Endodermal cell (in vitro differentiated cells): ENCODE measurements around the gene INPPL1. TPM values are rescaled to one million over a fixed set of nuclear protein-coding genes. Genes with fewer than 3 reads are reported as not detected.

Experiments used
- DNase-seq: peaks from one replicate; pipeline ENCODE4 v3.0.0-alpha.2; 2017
- H3K27ac ChIP-seq: 2 replicates; pipeline ENCODE4 v1.5.1; 2013; ENCODE audit warnings: mild to moderate bottlenecking, low read depth, low read length, moderate library complexity
- H3K27me3 ChIP-seq: 2 replicates; pipeline ENCODE4 v1.6.1; 2013; ENCODE audit warnings: mild to moderate bottlenecking, low read length, moderate library complexity; ENCODE audit not compliant: insufficient read depth, control insufficient read depth, poor library complexity, severe bottlenecking
- H3K36me3 ChIP-seq: 2 replicates; pipeline ENCODE4 v1.7.0; 2013; ENCODE audit warnings: mild to moderate bottlenecking, low read length, moderate library complexity; ENCODE audit not compliant: control insufficient read depth, insufficient read depth
- H3K4me1 ChIP-seq: one replicate; pipeline ENCODE4 v1.7.0; 2013; ENCODE audit warnings: low read length; ENCODE audit not compliant: control insufficient read depth, insufficient read depth
- H3K4me3 ChIP-seq: 2 replicates; pipeline ENCODE4 v1.5.1; 2013; ENCODE audit warnings: mild to moderate bottlenecking, low read length, moderate library complexity
- H3K9ac ChIP-seq: 2 replicates; pipeline ENCODE4 v1.6.1; 2013; ENCODE audit warnings: mild to moderate bottlenecking, low read length, moderate library complexity; ENCODE audit not compliant: poor library complexity, severe bottlenecking; ENCODE audit errors: extremely low read depth
- H3K9me3 ChIP-seq: 2 replicates; pipeline ENCODE4 v1.6.1; 2013; ENCODE audit warnings: mild to moderate bottlenecking, low read length, moderate library complexity; ENCODE audit not compliant: control insufficient read depth
- H3K27ac Mint-ChIP-seq: 2 replicates; pipeline ENCODE4 v1.8.0; 2020; ENCODE audit warnings: mixed read lengths
- H3K27me3 Mint-ChIP-seq: 2 replicates; pipeline ENCODE4 v1.8.0; 2021; ENCODE audit warnings: mild to moderate bottlenecking, mixed read lengths; ENCODE audit not compliant: insufficient read depth
- H3K36me3 Mint-ChIP-seq: 2 replicates; pipeline ENCODE4 v1.8.0; 2020; ENCODE audit warnings: low read depth, mixed read lengths
- H3K4me1 Mint-ChIP-seq: 2 replicates; pipeline ENCODE4 v1.8.0; 2020; ENCODE audit warnings: mixed read lengths
- H3K4me3 Mint-ChIP-seq: 2 replicates; pipeline ENCODE4 v1.8.0; 2020; ENCODE audit warnings: mild to moderate bottlenecking, moderate library complexity, mixed read lengths
- H3K9me3 Mint-ChIP-seq: 2 replicates; pipeline ENCODE4 v1.8.0; 2020; ENCODE audit warnings: mild to moderate bottlenecking, mixed read lengths
- WGBS, 2 experiments: methylation state at CpG; one replicate each; pipeline versions ENCODE4 v1.1.5 to v1.1.7; 2013; ENCODE audit warnings: missing lambda C conversion rate in 2 of 2, mixed read lengths in 1 of 2; ENCODE audit not compliant: insufficient coverage in 1 of 2, insufficient read length in 1 of 2; 5-methylcytosine and 5-hydroxymethylcytosine counted together
- total RNA-seq, 2 donors: library from RNA; stranded (reverse); fragmentation: NEBNext Ultra II Directional in 1 of 2; extraction: Animal tissue kit (Norgen Biotek cat#: 25700) in 1 of 2; gene quantifications; 2 replicates in 1 of 2; 3 replicates in 1 of 2; pipeline ENCODE4 v1.2.1, GENCODE V29; 2021
- TF ChIP-seq, protein P1 (sequence below): fragments of 200-600 bp; sonication (generic); conservative IDR thresholded peaks from 2 replicates; pipeline ENCODE4 v1.5.0; 2021; ENCODE audit warnings: antibody characterized with exemption, mild to moderate bottlenecking

Gene INPPL1
- total RNA-seq, 2 donors from 2014 or later: 230 to 325 TPM

DNA sequence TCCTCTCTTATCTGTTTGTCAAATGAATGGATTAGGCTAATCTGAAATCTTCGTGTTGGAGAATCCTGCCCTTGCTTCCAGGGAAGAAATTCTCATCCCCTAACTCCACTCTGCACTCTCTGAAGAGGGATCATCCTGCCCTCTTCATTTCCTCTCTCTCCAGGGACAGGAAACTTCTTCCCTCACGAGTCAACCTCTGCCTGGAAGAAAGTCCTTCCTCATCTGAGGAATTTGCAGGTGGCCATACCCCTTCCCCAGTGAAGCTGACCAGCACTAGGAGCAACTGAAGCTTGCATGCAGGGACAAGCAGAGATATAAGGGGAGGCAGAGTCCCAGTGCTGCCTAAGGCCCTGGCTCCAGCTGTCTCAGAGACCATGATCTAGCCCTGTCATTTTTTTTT lies 23.0 kb downstream of the INPPL1 start:
- peaks cover 64% of the 10 kb centered on the region for H3K27me3 ChIP-seq
- no peak overlapping the region for H3K4me3 Mint-ChIP-seq
- WGBS, 2 experiments: 0 to 46% methylated on average over 1 to 2 of the region's 2 CpGs

DNA sequence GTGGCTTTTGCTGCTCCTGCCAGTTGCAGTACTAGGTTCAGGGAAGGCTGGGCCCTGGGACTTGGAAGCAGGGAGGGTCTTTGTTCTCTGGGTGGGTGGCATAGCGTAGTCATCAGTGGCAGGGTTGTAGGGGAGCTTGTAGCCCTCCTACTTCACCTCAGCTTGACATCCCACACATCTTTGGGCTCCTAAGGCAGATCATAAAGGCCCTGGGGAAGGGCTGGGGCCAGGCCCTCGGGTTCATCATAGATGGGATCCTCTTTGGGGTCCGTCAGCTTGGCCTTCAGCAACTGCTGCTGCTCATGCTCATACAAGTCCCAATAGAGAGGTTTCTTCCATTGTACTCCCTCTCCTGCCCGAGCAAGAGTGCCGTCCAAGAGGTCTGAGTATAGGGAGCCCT lies 25.4 kb downstream of the INPPL1 start:
- Mint-ChIP-seq H3K27me3 (peaks cover 40% of the 10 kb centered on the region), H3K36me3 (no peaks in the 10 kb centered on the region), H3K9me3 (no peaks in the 10 kb centered on the region), H3K27ac (no peak overlapping the region), H3K4me3 (no peak overlapping the region), H3K4me1 (peaks cover 5% of the 10 kb centered on the region)
- peaks cover 4% of the 10 kb centered on the region for H3K4me1 ChIP-seq
- 93 to 100% methylated on average over 3 to 4 of the region's 5 CpGs for WGBS, 2 experiments
- peaks cover 5% of the 10 kb centered on the region for H3K9me3 ChIP-seq
- H3K9ac ChIP-seq: no peak overlapping the region
- no peak for DNase-seq
- no peaks in the 10 kb centered on the region for H3K36me3 ChIP-seq
- no peak overlapping the region for H3K4me3 ChIP-seq
- H3K27me3 ChIP-seq: peaks cover 41% of the 10 kb centered on the region
- H3K27ac ChIP-seq: no peak overlapping the region
- TF ChIP-seq, protein P1, sequence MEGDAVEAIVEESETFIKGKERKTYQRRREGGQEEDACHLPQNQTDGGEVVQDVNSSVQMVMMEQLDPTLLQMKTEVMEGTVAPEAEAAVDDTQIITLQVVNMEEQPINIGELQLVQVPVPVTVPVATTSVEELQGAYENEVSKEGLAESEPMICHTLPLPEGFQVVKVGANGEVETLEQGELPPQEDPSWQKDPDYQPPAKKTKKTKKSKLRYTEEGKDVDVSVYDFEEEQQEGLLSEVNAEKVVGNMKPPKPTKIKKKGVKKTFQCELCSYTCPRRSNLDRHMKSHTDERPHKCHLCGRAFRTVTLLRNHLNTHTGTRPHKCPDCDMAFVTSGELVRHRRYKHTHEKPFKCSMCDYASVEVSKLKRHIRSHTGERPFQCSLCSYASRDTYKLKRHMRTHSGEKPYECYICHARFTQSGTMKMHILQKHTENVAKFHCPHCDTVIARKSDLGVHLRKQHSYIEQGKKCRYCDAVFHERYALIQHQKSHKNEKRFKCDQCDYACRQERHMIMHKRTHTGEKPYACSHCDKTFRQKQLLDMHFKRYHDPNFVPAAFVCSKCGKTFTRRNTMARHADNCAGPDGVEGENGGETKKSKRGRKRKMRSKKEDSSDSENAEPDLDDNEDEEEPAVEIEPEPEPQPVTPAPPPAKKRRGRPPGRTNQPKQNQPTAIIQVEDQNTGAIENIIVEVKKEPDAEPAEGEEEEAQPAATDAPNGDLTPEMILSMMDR: no peak

More for the DNA sequence above, 23.0 kb downstream of the INPPL1 start:
- no peak overlapping the region for H3K4me3 ChIP-seq
- H3K9ac ChIP-seq: no peak overlapping the region
- TF ChIP-seq, protein P1: no peak
- Mint-ChIP-seq H3K27ac (no peak overlapping the region), H3K9me3 (no peaks in the 10 kb centered on the region), H3K36me3 (no peaks in the 10 kb centered on the region), H3K27me3 (peaks cover 43% of the 10 kb centered on the region), H3K4me1 (peaks cover 8% of the 10 kb centered on the region)
- no peak for DNase-seq
- no peaks in the 10 kb centered on the region for H3K9me3 ChIP-seq
- H3K27ac ChIP-seq: no peak overlapping the region
- no peaks in the 10 kb centered on the region for H3K4me1 ChIP-seq
- H3K36me3 ChIP-seq: no peaks in the 10 kb centered on the region

DNA sequence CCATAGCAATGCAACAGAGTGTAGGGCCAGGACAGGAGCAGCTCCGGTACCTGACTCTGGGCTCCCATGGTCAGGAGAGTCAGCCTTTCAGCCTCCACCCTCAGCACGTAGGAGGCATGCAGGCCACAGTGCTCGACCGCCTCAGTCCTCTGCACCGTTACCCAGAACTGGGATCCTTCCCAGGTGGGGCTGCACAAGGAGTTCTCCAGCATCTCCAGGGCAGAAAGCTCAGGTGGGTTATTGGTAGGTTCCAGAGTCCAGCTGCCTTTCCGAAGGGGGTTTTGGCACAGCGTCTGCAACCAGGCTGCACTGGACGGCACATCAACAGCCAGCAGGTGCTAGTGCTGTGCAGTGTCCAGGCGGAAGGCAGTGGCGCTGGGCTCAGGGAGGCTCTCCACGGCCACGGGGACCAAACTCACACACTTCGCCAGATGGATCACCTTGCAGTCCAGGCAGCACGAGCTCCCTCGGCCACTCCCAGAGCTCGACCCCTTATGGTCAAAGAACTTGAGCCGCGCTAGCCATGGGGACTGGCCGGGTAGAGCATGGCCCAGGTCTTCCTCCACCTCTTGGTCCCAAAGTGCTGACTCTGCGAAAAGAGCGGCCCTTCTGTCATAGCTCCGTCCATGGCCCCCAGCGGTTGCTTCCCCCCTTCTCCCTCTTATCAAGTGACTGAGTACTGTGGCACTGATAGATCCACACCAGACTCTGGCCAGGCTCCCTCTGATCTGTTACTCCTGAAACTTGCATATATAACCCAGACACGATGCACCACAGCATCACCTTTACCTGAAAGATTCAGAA lies 26.3 kb downstream of the INPPL1 start:
- Histone ChIP-seq H3K36me3 (no peaks in the 10 kb centered on the region), H3K4me1 (peaks cover 7% of the 10 kb centered on the region), H3K4me3 (no peak overlapping the region), H3K27ac (no peak overlapping the region), H3K9me3 (peaks cover 5% of the 10 kb centered on the region), H3K27me3 (peaks cover 32% of the 10 kb centered on the region), H3K9ac (no peak overlapping the region)
- no peaks in the 10 kb centered on the region for H3K9me3 Mint-ChIP-seq
- TF ChIP-seq, protein P1: no peak
- H3K27ac Mint-ChIP-seq: no peak overlapping the region
- peaks cover 40% of the 10 kb centered on the region for H3K27me3 Mint-ChIP-seq
- no peak for DNase-seq
- H3K36me3 Mint-ChIP-seq: no peaks in the 10 kb centered on the region
- peaks cover 9% of the 10 kb centered on the region for H3K4me1 Mint-ChIP-seq
- no peak overlapping the region for H3K4me3 Mint-ChIP-seq
- 92 to 94% methylated on average over 24 of the region's 24 CpGs for WGBS, 2 experiments
